Activated B cell treated with CpG ODN at 0.5 μM for 24 hours (primary cell): Measurements from ENCODE around the gene MARS2. TPM values are rescaled to one million over a fixed set of nuclear protein-coding genes. Genes with fewer than 3 reads are reported as not detected.
"Not testable (repeated sequence)": the region's sequence is repeated elsewhere in the genome, so short reads cannot be mapped to it uniquely, and the experiment has no call there.

Source experiments
- ATAC-seq: fragments of 200-7000 bp; cut with Tn5 transposase; one replicate; pipeline ENCODE4 v1.10.0; 2021; ENCODE audit warnings: low read depth, mild to moderate bottlenecking, moderate library complexity
- CTCF ChIA-PET: fragments of 350-600 bp; sonication (Branson Sonifier 250); formaldehyde crosslinking; loops from one replicate; lab custom pipeline; 2021; ENCODE audit warnings: antibody characterized with exemption; lab: Charles Lee
- POLR2A ChIA-PET: fragments of 350-600 bp; sonication (Branson Sonifier 250); formaldehyde crosslinking; loops from one replicate; lab custom pipeline; 2021; ENCODE audit warnings: antibody characterized with exemption; lab: Charles Lee
- DNase-seq: peaks from one replicate; pipeline ENCODE4 v3.0.0; 2022
- H3K27ac Mint-ChIP-seq: one replicate; pipeline ENCODE4 v1.8.0; 2020; ENCODE audit warnings: mixed read lengths
- H3K27me3 Mint-ChIP-seq: one replicate; pipeline ENCODE4 v1.8.0; 2021; ENCODE audit warnings: mixed read lengths
- H3K36me3 Mint-ChIP-seq: one replicate; pipeline ENCODE4 v1.8.0; 2021; ENCODE audit warnings: low read depth, mixed read lengths
- H3K4me1 Mint-ChIP-seq: one replicate; pipeline ENCODE4 v1.8.0; 2021; ENCODE audit warnings: mixed read lengths
- H3K4me3 Mint-ChIP-seq: one replicate; pipeline ENCODE4 v1.8.0; 2020; ENCODE audit warnings: mild to moderate bottlenecking, mixed read lengths
- H3K9me3 Mint-ChIP-seq: one replicate; pipeline ENCODE4 v1.8.0; 2020; ENCODE audit warnings: mixed read lengths
- CTCF ChIP-seq: fragments of 200-600 bp; IDR thresholded peaks from one replicate; pipeline ENCODE4 v1.8.0; 2022; ENCODE audit warnings: antibody characterized with exemption, mild to moderate bottlenecking
- intact Hi-C: fragments of 100-400 bp; cut with micrococcal nuclease; formaldehyde crosslinking; loops from one replicate; pipeline ENCODE4 v1.15.1; 2024
- total RNA-seq: library from RNA; stranded (reverse); gene quantifications from 2 replicates; pipeline ENCODE4 v1.2.3, GENCODE V29; 2022

The MARS2 gene
- total RNA-seq, 1 donor from 2014 or later, result 15.4 TPM

- CTCF ChIA-PET, DNase-seq, H3K9me3 Mint-ChIP-seq, H3K4me3 Mint-ChIP-seq, POLR2A ChIA-PET, H3K27ac Mint-ChIP-seq, H3K4me1 Mint-ChIP-seq, H3K36me3 Mint-ChIP-seq, ATAC-seq: not testable (repeated sequence)
- intact Hi-C loops, result loop anchor here (10.0 kb wide), 1 partner anchor 905 kb away; the partner anchor contains the start of gene GTF3C3
- H3K27me3 Mint-ChIP-seq, result peaks cover 15% of the 10 kb centered on the region
Measured at GRCh38 chr2:197699724-197700123, 5.4 kb upstream of the MARS2 start.

- ATAC-seq (no peak), DNase-seq (no peak)
- ChIA-PET POLR2A (no interaction called here), CTCF (no interaction called here)
- peaks cover 3% of the 10 kb centered on the region for H3K4me1 Mint-ChIP-seq
- no peaks in the 10 kb centered on the region for H3K9me3 Mint-ChIP-seq
- H3K27ac Mint-ChIP-seq, result no peak overlapping the region
- intact Hi-C loops, result loop anchor here (10.0 kb wide), 1 partner anchor 906 kb away; the partner anchor contains the start of gene GTF3C3
- H3K27me3 Mint-ChIP-seq, result peaks cover 14% of the 10 kb centered on the region
- TF ChIP-seq CTCF, result no peak
- H3K4me3 Mint-ChIP-seq, result no peak overlapping the region
- peaks cover 2% of the 10 kb centered on the region for H3K36me3 Mint-ChIP-seq
Measured at GRCh38 chr2:197700960-197701359, 4.2 kb upstream of the MARS2 start.

GRCh38 chr2:197704434-197705120 is 592 bp upstream of the MARS2 start:
- DNase-seq (no peak), ATAC-seq (peak; percentile 41)
- no peak for TF ChIP-seq CTCF
- ChIA-PET POLR2A (interaction anchor here (1.1 to 2.5 kb wide), 5 partner anchors 189 to 905 kb away, joined by 5 to 10 read pairs (median 6); partner anchors contain the start of genes COQ10B, GTF3C3, HSPD1 and HSPE1), CTCF (no interaction called here)
- peak overlapping the region; percentile 89 for H3K27ac Mint-ChIP-seq
- peaks cover 14% of the 10 kb centered on the region for H3K27me3 Mint-ChIP-seq
- peak overlapping the region; percentile 89 for H3K4me3 Mint-ChIP-seq
- H3K9me3 Mint-ChIP-seq, result no peaks in the 10 kb centered on the region
- intact Hi-C loops, result loop anchor here (1.0 to 10.0 kb wide), 7 partner anchors 189 to 1065 kb away; partner anchors contain the start of genes CCDC150, COQ10B, GTF3C3 and HSPD1
- peaks cover 14% of the 10 kb centered on the region for H3K36me3 Mint-ChIP-seq
- peaks cover 33% of the 10 kb centered on the region for H3K4me1 Mint-ChIP-seq

- H3K36me3 Mint-ChIP-seq, result peaks cover 18% of the 10 kb centered on the region
- ChIA-PET POLR2A (interaction anchor here (1.2 to 2.5 kb wide), 3 partner anchors 206 to 906 kb away, joined by 4 to 10 read pairs (median 5); partner anchors contain the start of genes COQ10B, GTF3C3, HSPD1 and HSPE1), CTCF (interaction anchor here (1.7 to 2.4 kb wide), 3 partner anchors 9 to 590 kb away, joined by 4 to 14 read pairs (median 7); no protein-coding TSS in a partner anchor)
- peak overlapping the region; percentile 89 for H3K4me3 Mint-ChIP-seq
- peaks cover 44% of the 10 kb centered on the region for H3K4me1 Mint-ChIP-seq
- TF ChIP-seq CTCF, result no peak
- ATAC-seq, result no peak
- DNase-seq, result no peak
- peak overlapping the region; percentile 77 for H3K27ac Mint-ChIP-seq
- intact Hi-C loops, result loop anchor here (1.0 to 10.0 kb wide), 7 partner anchors 191 to 1067 kb away; partner anchors contain the start of genes CCDC150, COQ10B, GTF3C3 and HSPD1
- H3K9me3 Mint-ChIP-seq, result no peaks in the 10 kb centered on the region
- H3K27me3 Mint-ChIP-seq, result peaks cover 10% of the 10 kb centered on the region
Measured at GRCh38 chr2:197705912-197706838, 1.0 kb downstream of the MARS2 start.

GRCh38 chr2:197706839-197707207 is 1.7 kb downstream of the MARS2 start:
- Mint-ChIP-seq H3K4me1 (peaks cover 44% of the 10 kb centered on the region), H3K9me3 (no peaks in the 10 kb centered on the region), H3K4me3 (peak overlapping the region; percentile 89), H3K27ac (no peak overlapping the region), H3K36me3 (peaks cover 22% of the 10 kb centered on the region), H3K27me3 (peaks cover 6% of the 10 kb centered on the region)
- ATAC-seq, result no peak
- no peak for TF ChIP-seq CTCF
- POLR2A ChIA-PET, result interaction anchor here (1.2 to 2.5 kb wide), 2 partner anchors 207 to 254 kb away, joined by 4 to 10 read pairs; partner anchors contain the start of genes COQ10B, HSPD1 and HSPE1
- intact Hi-C loops, result loop anchor here (1.0 to 10.0 kb wide), 4 partner anchors 71 to 912 kb away; partner anchors contain the start of gene GTF3C3
- DNase-seq, result no peak
- CTCF ChIA-PET, result interaction anchor here (1.7 to 2.4 kb wide), 3 partner anchors 9 to 590 kb away, joined by 4 to 14 read pairs (median 7); no protein-coding TSS in a partner anchor
